PC-3 (cell line): Measurements from ENCODE around the gene HSPH1.

Source experiments
- EZH2 ChIP-seq: fragments of 300-600 bp; sonication (generic); IDR thresholded peaks from one replicate; pipeline ENCODE4 v1.6.1; 2017; ENCODE audit warnings: antibody characterized with exemption, mild to moderate bottlenecking, low read length; ENCODE audit not compliant: unreplicated experiment
- TF ChIP-seq, protein P1 (sequence below): fragments of 300-600 bp; sonication (generic); conservative IDR thresholded peaks from 2 replicates; pipeline ENCODE4 v1.5.1; 2017; ENCODE audit warnings: antibody characterized with exemption, low read depth, mild to moderate bottlenecking, low read length

DNA sequence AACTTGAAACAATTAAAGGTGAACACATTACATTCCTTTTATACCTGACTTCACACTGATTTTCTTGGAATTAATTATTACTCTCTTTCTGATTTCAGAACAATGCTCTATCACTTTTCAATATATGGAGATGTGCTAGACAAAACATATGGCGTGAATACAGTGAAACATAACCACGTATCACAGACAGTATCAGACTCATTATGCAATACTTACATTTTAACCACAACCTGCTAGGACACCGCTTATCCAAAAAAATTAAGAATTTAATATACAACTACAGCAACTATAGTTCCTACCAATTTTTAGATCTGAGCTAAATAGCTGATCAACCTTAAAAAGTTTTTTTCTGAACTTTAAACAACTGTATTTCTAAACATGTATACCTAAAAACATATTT lies 9.9 kb downstream of the HSPH1 start:
- TF ChIP-seq, protein P1, sequence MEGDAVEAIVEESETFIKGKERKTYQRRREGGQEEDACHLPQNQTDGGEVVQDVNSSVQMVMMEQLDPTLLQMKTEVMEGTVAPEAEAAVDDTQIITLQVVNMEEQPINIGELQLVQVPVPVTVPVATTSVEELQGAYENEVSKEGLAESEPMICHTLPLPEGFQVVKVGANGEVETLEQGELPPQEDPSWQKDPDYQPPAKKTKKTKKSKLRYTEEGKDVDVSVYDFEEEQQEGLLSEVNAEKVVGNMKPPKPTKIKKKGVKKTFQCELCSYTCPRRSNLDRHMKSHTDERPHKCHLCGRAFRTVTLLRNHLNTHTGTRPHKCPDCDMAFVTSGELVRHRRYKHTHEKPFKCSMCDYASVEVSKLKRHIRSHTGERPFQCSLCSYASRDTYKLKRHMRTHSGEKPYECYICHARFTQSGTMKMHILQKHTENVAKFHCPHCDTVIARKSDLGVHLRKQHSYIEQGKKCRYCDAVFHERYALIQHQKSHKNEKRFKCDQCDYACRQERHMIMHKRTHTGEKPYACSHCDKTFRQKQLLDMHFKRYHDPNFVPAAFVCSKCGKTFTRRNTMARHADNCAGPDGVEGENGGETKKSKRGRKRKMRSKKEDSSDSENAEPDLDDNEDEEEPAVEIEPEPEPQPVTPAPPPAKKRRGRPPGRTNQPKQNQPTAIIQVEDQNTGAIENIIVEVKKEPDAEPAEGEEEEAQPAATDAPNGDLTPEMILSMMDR = no peak
- no peak for TF ChIP-seq EZH2
